ENCODE results near the gene ANKLE2. TPM values are rescaled to one million over a fixed set of nuclear protein-coding genes. Genes with fewer than 3 reads are reported as not detected.

Gene ANKLE2
- total and polyA plus RNA-seq, 2 of the 13 experiments (the other 11 are each of a cell fraction or from before 2014, with no cell fraction given), result 35.3 to 37.1 TPM

DNA sequence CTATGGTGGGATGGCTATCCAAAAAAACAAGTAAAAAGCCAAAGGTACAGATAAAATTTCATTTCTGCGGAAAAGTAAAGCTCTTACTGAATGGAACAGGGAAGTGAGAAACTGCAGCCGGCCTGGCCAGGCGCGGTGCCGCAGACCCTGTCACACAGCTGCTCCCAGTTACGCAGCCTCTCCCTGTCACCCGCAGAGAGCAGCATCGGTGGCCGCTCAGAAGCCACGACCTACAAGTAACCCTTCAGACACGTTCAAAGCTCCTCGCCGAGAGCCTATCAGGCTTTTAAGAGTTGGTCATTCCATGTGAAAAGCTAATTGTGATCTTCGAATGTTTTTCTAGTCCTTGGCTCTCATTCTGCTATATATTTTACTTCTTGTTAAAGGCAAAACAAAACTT, 11.0 kb upstream of the ANKLE2 start:
- POLR2A ChIA-PET, result no interaction called here
- FAIRE-seq, result no peak

More for the DNA sequence above, 11.0 kb upstream of the ANKLE2 start:
- Histone ChIP-seq H4K20me1 (ENCODE audit: insufficient read depth, low read length) (no peaks in the 10 kb centered on the region), H3K4me1 (ENCODE audit: insufficient read depth, low read length) (no peaks in the 10 kb centered on the region), H3K79me2 (ENCODE audit: insufficient read depth, low read length) (no peaks in the 10 kb centered on the region), H3K27ac (ENCODE audit: extremely low read length, insufficient read depth, low read length) (no peak overlapping the region), H3K4me3 (replicated peaks in 1 of 3; ENCODE audit: insufficient read depth in 1 of 3, low read depth in 2 of 3, low read length in 3 of 3) (no peak overlapping the region), H3K27me3 (ENCODE audit: control insufficient read depth in 1 of 2, insufficient read depth in 2 of 2, low read length in 2 of 2) (no peaks in the 10 kb centered on the region), H2AFZ (ENCODE audit: low read length) (no peak overlapping the region), H3K9me3 (ENCODE audit: low read length) (no peaks in the 10 kb centered on the region), H3K36me3 (replicated peaks in 1 of 2; ENCODE audit: control insufficient read depth in 1 of 2, insufficient read depth in 2 of 2, low read length in 2 of 2) (peaks cover 34 to 67% of the 10 kb centered on the region in 2 experiments), H3K4me2 (ENCODE audit: low read depth, low read length) (no peak overlapping the region), H3K9ac (ENCODE audit: insufficient read depth, low read depth, low read length) (no peak overlapping the region)
- ATAC-seq (no peak), DNase-seq (ENCODE audit: low spot score) (no peak)
- 97% methylated on average over 14 of the region's 14 CpGs for WGBS (ENCODE audit: low lambda C conversion rate)
- TF ChIP-seq, protein P1, sequence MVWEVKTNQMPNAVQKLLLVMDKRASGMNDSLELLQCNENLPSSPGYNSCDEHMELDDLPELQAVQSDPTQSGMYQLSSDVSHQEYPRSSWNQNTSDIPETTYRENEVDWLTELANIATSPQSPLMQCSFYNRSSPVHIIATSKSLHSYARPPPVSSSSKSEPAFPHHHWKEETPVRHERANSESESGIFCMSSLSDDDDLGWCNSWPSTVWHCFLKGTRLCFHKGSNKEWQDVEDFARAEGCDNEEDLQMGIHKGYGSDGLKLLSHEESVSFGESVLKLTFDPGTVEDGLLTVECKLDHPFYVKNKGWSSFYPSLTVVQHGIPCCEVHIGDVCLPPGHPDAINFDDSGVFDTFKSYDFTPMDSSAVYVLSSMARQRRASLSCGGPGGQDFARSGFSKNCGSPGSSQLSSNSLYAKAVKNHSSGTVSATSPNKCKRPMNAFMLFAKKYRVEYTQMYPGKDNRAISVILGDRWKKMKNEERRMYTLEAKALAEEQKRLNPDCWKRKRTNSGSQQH (CRISPR knock-in tag; IDR thresholded peaks at IDR 0.05; ENCODE audit: low read depth), result no peak
- no peak for TF ChIP-seq ZNF558 (CRISPR knock-in tag; IDR thresholded peaks at IDR 0.05; ENCODE audit: borderline replicate concordance)
- TF ChIP-seq CBX1 (IDR thresholded peaks at IDR 0.05; ENCODE audit: low read depth), result no peak
- no peak for TF ChIP-seq RELA (CRISPR knock-in tag; IDR thresholded peaks at IDR 0.05)
- TF ChIP-seq ZNF143 (CRISPR knock-in tag; IDR thresholded peaks at IDR 0.05), result no peak
- no peak for TF ChIP-seq ATAD3A (CRISPR knock-in tag; IDR thresholded peaks at IDR 0.05)
- no peak for TF ChIP-seq RCOR2 (CRISPR knock-in tag; IDR thresholded peaks at IDR 0.05)
- TF ChIP-seq ZNF207 (IDR thresholded peaks at IDR 0.05; ENCODE audit: borderline replicate concordance), result no peak
- TF ChIP-seq SP1 (IDR thresholded peaks at IDR 0.05), result no peak
- no peak for TF ChIP-seq SP1 (CRISPR knock-in tag; IDR thresholded peaks at IDR 0.05)
- TF ChIP-seq ZNF138 (CRISPR knock-in tag; IDR thresholded peaks at IDR 0.05; ENCODE audit: low read depth), result no peak
- no peak for TF ChIP-seq FOXK1 (CRISPR knock-in tag; IDR thresholded peaks at IDR 0.05; ENCODE audit: borderline replicate concordance, low read depth)
- TF ChIP-seq, protein P2, sequence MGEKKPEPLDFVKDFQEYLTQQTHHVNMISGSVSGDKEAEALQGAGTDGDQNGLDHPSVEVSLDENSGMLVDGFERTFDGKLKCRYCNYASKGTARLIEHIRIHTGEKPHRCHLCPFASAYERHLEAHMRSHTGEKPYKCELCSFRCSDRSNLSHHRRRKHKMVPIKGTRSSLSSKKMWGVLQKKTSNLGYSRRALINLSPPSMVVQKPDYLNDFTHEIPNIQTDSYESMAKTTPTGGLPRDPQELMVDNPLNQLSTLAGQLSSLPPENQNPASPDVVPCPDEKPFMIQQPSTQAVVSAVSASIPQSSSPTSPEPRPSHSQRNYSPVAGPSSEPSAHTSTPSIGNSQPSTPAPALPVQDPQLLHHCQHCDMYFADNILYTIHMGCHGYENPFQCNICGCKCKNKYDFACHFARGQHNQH (CRISPR knock-in tag; IDR thresholded peaks at IDR 0.05), result no peak
- intact Hi-C loops (cut with micrococcal nuclease; ENCODE audit: unreplicated experiment) (no loop called here), in situ Hi-C loops (cut with HindIII; ENCODE audit: extremely low pct_ligation_motif_present, low pct_unique_long_range_greater_than_20kb) (no loop called here)
- CTCF ChIA-PET (ENCODE audit: low intra/inter-chr PET ratio, low total read pairs), result no interaction called here
- no TSS peak for BruUV-seq (replicated peaks)
